Liver (tissue), 9 donors: Measurements from ENCODE around the gene VEPH1. TPM values are rescaled to one million over a fixed set of nuclear protein-coding genes. Genes with fewer than 3 reads are reported as not detected.

ENCODE experiments used
- DNase-seq: peaks from one replicate; pipeline ENCODE4 v3.0.0-alpha.2; 2017; ENCODE audit warnings: low spot score
- H3K27ac ChIP-seq, 2 donors: one replicate each; pipeline ENCODE4 v1.7.0; 2013; ENCODE audit warnings: inconsistent platforms in 2 of 2, low read length in 2 of 2, control low read depth in 1 of 2, low read depth in 1 of 2, mild to moderate bottlenecking in 1 of 2
- H3K27me3 ChIP-seq, 4 donors: one replicate each; pipeline versions ENCODE4 v1.6.1 to v1.7.0; 2013; ENCODE audit warnings: low read length in 3 of 4, inconsistent platforms in 1 of 4, mild to moderate bottlenecking in 1 of 4, moderate library complexity in 1 of 4; ENCODE audit not compliant: control insufficient read depth in 4 of 4, insufficient read depth in 4 of 4
- H3K36me3 ChIP-seq, 4 donors: one replicate each; pipeline versions ENCODE4 v1.6.1 to v1.7.0; 2013; ENCODE audit warnings: low read length in 3 of 4, mild to moderate bottlenecking in 3 of 4, low read depth in 1 of 4, moderate library complexity in 1 of 4; ENCODE audit not compliant: control insufficient read depth in 4 of 4, insufficient read depth in 3 of 4
- H3K4me1 ChIP-seq, 4 donors: one replicate each; pipeline versions ENCODE4 v1.6.1 to v1.7.0; 2013; ENCODE audit warnings: low read length in 3 of 4, mild to moderate bottlenecking in 3 of 4, moderate library complexity in 1 of 4; ENCODE audit not compliant: control insufficient read depth in 4 of 4, insufficient read depth in 4 of 4
- H3K4me3 ChIP-seq, 3 donors: one replicate each; pipeline versions ENCODE4 v1.6.1 to v1.7.0; 2013; ENCODE audit warnings: low read length in 3 of 3, control low read depth in 1 of 3, low read depth in 1 of 3, mild to moderate bottlenecking in 1 of 3
- H3K9ac ChIP-seq, 2 donors: one replicate each; pipeline ENCODE4 v1.7.0; 2013; ENCODE audit warnings: low read length in 2 of 2, mild to moderate bottlenecking in 2 of 2, moderate library complexity in 2 of 2, control low read depth in 1 of 2, low read depth in 1 of 2
- H3K9me3 ChIP-seq, 4 donors: one replicate each; pipeline versions ENCODE4 v1.6.1 to v1.7.0; 2013; ENCODE audit warnings: low read length in 3 of 4; ENCODE audit not compliant: control insufficient read depth in 4 of 4
- EGR1 ChIP-seq, 2 donors: IDR thresholded peaks; 2 replicates each; pipeline ENCODE4 v1.6.1; 2016 to 2018; ENCODE audit warnings: antibody characterized with exemption in 2 of 2, low read depth in 2 of 2
- FOXA1 ChIP-seq: IDR thresholded peaks from 2 replicates; pipeline ENCODE4 v1.6.1; 2016; ENCODE audit warnings: antibody characterized with exemption
- FOXA2 ChIP-seq: IDR thresholded peaks from 2 replicates; pipeline ENCODE4 v1.6.1; 2016; ENCODE audit warnings: antibody characterized with exemption
- GABPA ChIP-seq, 2 donors: IDR thresholded peaks in 1 of 2; conservative IDR thresholded peaks in 1 of 2; 2 replicates each; pipeline ENCODE4 v1.6.1; 2016; ENCODE audit warnings: antibody characterized with exemption in 2 of 2, mild to moderate bottlenecking in 1 of 2, moderate library complexity in 1 of 2
- HNF4A ChIP-seq, 2 donors: conservative IDR thresholded peaks; 2 replicates each; pipeline ENCODE4 v1.6.1; 2016; ENCODE audit warnings: antibody characterized with exemption in 2 of 2, mild to moderate bottlenecking in 2 of 2
- HNF4G ChIP-seq: IDR thresholded peaks from 2 replicates; pipeline ENCODE4 v1.6.1; 2016; ENCODE audit warnings: antibody characterized with exemption
- JUND ChIP-seq, 2 donors: IDR thresholded peaks; 2 replicates each; pipeline ENCODE4 v1.6.1; 2016; ENCODE audit warnings: antibody characterized with exemption in 2 of 2
- NR2F2 ChIP-seq: IDR thresholded peaks from 2 replicates; pipeline ENCODE4 v1.6.1; 2016; ENCODE audit warnings: antibody characterized with exemption
- RAD21 ChIP-seq, 2 donors: IDR thresholded peaks; 2 replicates each; pipeline ENCODE4 v1.6.1; 2016; ENCODE audit warnings: antibody characterized with exemption in 2 of 2, mild to moderate bottlenecking in 2 of 2
- RXRA ChIP-seq, 2 donors: IDR thresholded peaks; 2 replicates each; pipeline ENCODE4 v1.6.1; 2017 to 2018; ENCODE audit warnings: antibody characterized with exemption in 2 of 2, mild to moderate bottlenecking in 1 of 2
- SP1 ChIP-seq: IDR thresholded peaks from 2 replicates; pipeline ENCODE4 v1.6.1; 2018; ENCODE audit warnings: antibody characterized with exemption, mild to moderate bottlenecking
- TAF1 ChIP-seq: conservative IDR thresholded peaks from 2 replicates; pipeline ENCODE4 v1.6.1; 2016; ENCODE audit warnings: antibody characterized with exemption, mild to moderate bottlenecking
- YY1 ChIP-seq: IDR thresholded peaks from 2 replicates; pipeline ENCODE4 v1.6.1; 2016; ENCODE audit warnings: antibody characterized with exemption, mild to moderate bottlenecking
- WGBS: extraction: QIAGEN DNeasy Blood & Tissue Kit; methylation state at CpG from one replicate; pipeline ENCODE4 v1.1.7; 2013; 5-methylcytosine and 5-hydroxymethylcytosine counted together
- polyA plus RNA-seq, 2 donors: library from polyadenylated mRNA; stranded (reverse) in 1 of 2; unstranded in 1 of 2; fragments of 200-250 nt in 1 of 2; fragments of >200 nt in 1 of 2; fragmentation: Nextera tagmentation in 1 of 2; extraction: Ambion mirVana in 1 of 2; gene quantifications; one replicate each; pipeline versions ENCODE4 v1.2.1 to v1.2.3, GENCODE V29; 2013 to 2015
- total RNA-seq, 2 donors: library from RNA; depleted of rRNA; stranded (reverse); fragments of >200 nt; gene quantifications; one replicate each; pipeline ENCODE4 v1.2.3, GENCODE V29; 2014
- TF ChIP-seq, protein P1 (sequence below): IDR thresholded peaks from 2 replicates; pipeline ENCODE4 v1.6.1; 2016; ENCODE audit warnings: antibody characterized with exemption, mild to moderate bottlenecking
- TF ChIP-seq, protein P2 (sequence below): IDR thresholded peaks from 2 replicates; pipeline ENCODE4 v1.6.1; 2016; ENCODE audit warnings: antibody characterized with exemption
- TF ChIP-seq, protein P3 (sequence below): fragments of 150-350 bp; IDR thresholded peaks from 2 replicates; pipeline ENCODE4 v1.5.1; 2017; ENCODE audit warnings: improper control_type of control experiment, low read depth, low read length; ENCODE audit not compliant: missing input control
- TF ChIP-seq, protein P4 (sequence below): IDR thresholded peaks from 2 replicates; pipeline ENCODE4 v1.6.1; 2016; ENCODE audit warnings: antibody characterized with exemption
- TF ChIP-seq, protein P5 (sequence below): IDR thresholded peaks from 2 replicates; pipeline ENCODE4 v1.6.1; 2016; ENCODE audit warnings: antibody characterized with exemption
- donor health status: healthy.
- donor health status: healthy.
- donor health status: healthy.
- donor health status: healthy.
- donor health status: healthy.

Gene VEPH1
- total and polyA plus RNA-seq, 4 donors, result 0.60 to 3.3 (median 1.2) TPM

DNA sequence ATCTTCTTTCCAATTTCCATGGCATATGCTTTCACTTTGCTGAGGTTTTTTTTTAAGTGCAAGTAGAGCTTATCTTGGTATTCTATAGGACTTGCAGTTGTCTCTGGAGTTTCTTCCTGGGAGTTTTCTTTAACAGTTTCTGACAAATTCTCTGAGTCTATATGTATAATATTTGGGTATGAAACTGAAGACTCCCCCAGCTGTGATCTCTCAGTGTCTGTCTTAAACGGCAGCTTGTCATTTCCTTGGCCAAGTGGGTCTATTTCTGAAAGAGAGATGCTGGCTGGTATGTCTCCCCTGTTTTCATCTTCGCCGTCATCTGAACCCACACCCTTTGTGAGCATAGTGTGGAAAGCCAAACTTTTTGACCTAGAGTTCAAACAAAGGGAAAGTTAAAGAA lies 139.8 kb downstream of the VEPH1 start:
- no peaks in the 10 kb centered on the region for H3K36me3 ChIP-seq
- 80% methylated on average over 3 of the region's 3 CpGs for WGBS

DNA sequence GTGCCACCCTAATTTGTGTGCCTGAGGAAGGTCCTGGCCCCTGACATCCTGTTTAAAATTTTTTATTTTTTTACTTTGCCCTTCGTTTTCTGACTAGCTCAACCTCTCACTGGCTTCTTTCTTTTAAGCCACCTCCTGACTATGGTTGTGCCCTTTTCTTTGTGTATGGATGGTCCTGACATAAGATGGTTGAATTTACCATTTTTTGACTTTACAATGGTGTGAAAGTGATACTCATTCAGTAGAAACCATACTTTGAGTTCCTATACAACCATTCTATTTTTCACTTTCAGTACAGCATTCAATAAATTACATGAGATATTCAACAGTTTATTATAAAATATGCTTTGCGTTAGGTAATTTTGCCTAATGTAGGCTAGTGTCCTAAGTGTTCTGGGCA lies 140.9 kb downstream of the VEPH1 start:
- Histone ChIP-seq H3K4me1 (no peaks in the 10 kb centered on the region), H3K27me3 (no peaks in the 10 kb centered on the region), H3K36me3 (no peaks in the 10 kb centered on the region), H3K27ac (no peak overlapping the region), H3K9ac (no peak overlapping the region), H3K4me3 (no peak overlapping the region), H3K9me3 (no peaks in the 10 kb centered on the region)
- DNase-seq, result no peak
- TF ChIP-seq EGR1 (IDR thresholded peaks at IDR 0.05; ENCODE audit: low read depth in 2 of 2), result no peak
- TF ChIP-seq RXRA (IDR thresholded peaks at IDR 0.05), result no peak
- TF ChIP-seq TAF1, result no peak
- TF ChIP-seq FOXA1, result no peak
- no peak for TF ChIP-seq SP1
- WGBS, result 76% methylated on average over 2 of the region's 2 CpGs

More for the DNA sequence above, 139.8 kb downstream of the VEPH1 start:
- Histone ChIP-seq H3K27me3 (no peaks in the 10 kb centered on the region), H3K27ac (no peak overlapping the region), H3K9me3 (no peaks in the 10 kb centered on the region), H3K4me1 (no peaks in the 10 kb centered on the region), H3K4me3 (no peak overlapping the region), H3K9ac (no peak overlapping the region)
- no peak for DNase-seq
- TF ChIP-seq, protein P1, sequence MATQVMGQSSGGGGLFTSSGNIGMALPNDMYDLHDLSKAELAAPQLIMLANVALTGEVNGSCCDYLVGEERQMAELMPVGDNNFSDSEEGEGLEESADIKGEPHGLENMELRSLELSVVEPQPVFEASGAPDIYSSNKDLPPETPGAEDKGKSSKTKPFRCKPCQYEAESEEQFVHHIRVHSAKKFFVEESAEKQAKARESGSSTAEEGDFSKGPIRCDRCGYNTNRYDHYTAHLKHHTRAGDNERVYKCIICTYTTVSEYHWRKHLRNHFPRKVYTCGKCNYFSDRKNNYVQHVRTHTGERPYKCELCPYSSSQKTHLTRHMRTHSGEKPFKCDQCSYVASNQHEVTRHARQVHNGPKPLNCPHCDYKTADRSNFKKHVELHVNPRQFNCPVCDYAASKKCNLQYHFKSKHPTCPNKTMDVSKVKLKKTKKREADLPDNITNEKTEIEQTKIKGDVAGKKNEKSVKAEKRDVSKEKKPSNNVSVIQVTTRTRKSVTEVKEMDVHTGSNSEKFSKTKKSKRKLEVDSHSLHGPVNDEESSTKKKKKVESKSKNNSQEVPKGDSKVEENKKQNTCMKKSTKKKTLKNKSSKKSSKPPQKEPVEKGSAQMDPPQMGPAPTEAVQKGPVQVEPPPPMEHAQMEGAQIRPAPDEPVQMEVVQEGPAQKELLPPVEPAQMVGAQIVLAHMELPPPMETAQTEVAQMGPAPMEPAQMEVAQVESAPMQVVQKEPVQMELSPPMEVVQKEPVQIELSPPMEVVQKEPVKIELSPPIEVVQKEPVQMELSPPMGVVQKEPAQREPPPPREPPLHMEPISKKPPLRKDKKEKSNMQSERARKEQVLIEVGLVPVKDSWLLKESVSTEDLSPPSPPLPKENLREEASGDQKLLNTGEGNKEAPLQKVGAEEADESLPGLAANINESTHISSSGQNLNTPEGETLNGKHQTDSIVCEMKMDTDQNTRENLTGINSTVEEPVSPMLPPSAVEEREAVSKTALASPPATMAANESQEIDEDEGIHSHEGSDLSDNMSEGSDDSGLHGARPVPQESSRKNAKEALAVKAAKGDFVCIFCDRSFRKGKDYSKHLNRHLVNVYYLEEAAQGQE, result no peak
- TF ChIP-seq, protein P2, sequence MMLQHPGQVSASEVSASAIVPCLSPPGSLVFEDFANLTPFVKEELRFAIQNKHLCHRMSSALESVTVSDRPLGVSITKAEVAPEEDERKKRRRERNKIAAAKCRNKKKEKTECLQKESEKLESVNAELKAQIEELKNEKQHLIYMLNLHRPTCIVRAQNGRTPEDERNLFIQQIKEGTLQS, result no peak
- TF ChIP-seq JUND (IDR thresholded peaks at IDR 0.05), result no peak
- TF ChIP-seq YY1, result no peak
- no peak for TF ChIP-seq FOXA1
- no peak for TF ChIP-seq HNF4G
- TF ChIP-seq, protein P3, sequence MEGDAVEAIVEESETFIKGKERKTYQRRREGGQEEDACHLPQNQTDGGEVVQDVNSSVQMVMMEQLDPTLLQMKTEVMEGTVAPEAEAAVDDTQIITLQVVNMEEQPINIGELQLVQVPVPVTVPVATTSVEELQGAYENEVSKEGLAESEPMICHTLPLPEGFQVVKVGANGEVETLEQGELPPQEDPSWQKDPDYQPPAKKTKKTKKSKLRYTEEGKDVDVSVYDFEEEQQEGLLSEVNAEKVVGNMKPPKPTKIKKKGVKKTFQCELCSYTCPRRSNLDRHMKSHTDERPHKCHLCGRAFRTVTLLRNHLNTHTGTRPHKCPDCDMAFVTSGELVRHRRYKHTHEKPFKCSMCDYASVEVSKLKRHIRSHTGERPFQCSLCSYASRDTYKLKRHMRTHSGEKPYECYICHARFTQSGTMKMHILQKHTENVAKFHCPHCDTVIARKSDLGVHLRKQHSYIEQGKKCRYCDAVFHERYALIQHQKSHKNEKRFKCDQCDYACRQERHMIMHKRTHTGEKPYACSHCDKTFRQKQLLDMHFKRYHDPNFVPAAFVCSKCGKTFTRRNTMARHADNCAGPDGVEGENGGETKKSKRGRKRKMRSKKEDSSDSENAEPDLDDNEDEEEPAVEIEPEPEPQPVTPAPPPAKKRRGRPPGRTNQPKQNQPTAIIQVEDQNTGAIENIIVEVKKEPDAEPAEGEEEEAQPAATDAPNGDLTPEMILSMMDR, result no peak
- TF ChIP-seq RXRA (IDR thresholded peaks at IDR 0.05), result no peak
- TF ChIP-seq, protein P4, sequence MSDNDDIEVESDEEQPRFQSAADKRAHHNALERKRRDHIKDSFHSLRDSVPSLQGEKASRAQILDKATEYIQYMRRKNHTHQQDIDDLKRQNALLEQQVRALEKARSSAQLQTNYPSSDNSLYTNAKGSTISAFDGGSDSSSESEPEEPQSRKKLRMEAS, result no peak
- TF ChIP-seq RAD21 (IDR thresholded peaks at IDR 0.05), result no peak
- no peak for TF ChIP-seq FOXA2
- TF ChIP-seq EGR1 (IDR thresholded peaks at IDR 0.05; ENCODE audit: low read depth in 2 of 2), result no peak
- TF ChIP-seq, protein P5, sequence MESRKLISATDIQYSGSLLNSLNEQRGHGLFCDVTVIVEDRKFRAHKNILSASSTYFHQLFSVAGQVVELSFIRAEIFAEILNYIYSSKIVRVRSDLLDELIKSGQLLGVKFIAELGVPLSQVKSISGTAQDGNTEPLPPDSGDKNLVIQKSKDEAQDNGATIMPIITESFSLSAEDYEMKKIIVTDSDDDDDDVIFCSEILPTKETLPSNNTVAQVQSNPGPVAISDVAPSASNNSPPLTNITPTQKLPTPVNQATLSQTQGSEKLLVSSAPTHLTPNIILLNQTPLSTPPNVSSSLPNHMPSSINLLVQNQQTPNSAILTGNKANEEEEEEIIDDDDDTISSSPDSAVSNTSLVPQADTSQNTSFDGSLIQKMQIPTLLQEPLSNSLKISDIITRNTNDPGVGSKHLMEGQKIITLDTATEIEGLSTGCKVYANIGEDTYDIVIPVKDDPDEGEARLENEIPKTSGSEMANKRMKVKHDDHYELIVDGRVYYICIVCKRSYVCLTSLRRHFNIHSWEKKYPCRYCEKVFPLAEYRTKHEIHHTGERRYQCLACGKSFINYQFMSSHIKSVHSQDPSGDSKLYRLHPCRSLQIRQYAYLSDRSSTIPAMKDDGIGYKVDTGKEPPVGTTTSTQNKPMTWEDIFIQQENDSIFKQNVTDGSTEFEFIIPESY, result no peak
- no peak for TF ChIP-seq GABPA (IDR thresholded peaks at IDR 0.05 in 1 of 2, conservative IDR thresholded peaks at IDR 0.05 in 1 of 2)
- TF ChIP-seq SP1, result no peak
- TF ChIP-seq NR2F2, result no peak
- TF ChIP-seq HNF4A (conservative IDR thresholded peaks at IDR 0.05), result no peak
- TF ChIP-seq TAF1, result no peak
